Measurements from ENCODE around the gene MKS1. TPM values are rescaled to one million over a fixed set of nuclear protein-coding genes. Genes with fewer than 3 reads are reported as not detected.

Gene MKS1
- total RNA-seq, 1 donor: 11.2 TPM

- no peak overlapping the region for H2AFZ ChIP-seq (ENCODE audit: low read length)
- no peak overlapping the region for H3K27ac ChIP-seq (ENCODE audit: low read depth, low read length)
- H3K4me3 ChIP-seq (ENCODE audit: insufficient read depth, low read length): no peak overlapping the region
- no peaks in the 10 kb centered on the region for H3K36me3 ChIP-seq (ENCODE audit: insufficient read depth, low read length)
- H3K4me2 ChIP-seq (ENCODE audit: insufficient read depth, low read length): no peak overlapping the region
- no peaks in the 10 kb centered on the region for H3K4me1 ChIP-seq (ENCODE audit: insufficient read depth, low read length)
- H3K9me3 ChIP-seq (ENCODE audit: low read depth, low read length): no peaks in the 10 kb centered on the region
- H3K79me2 ChIP-seq (ENCODE audit: insufficient read depth, low read length): no peaks in the 10 kb centered on the region
- no peaks in the 10 kb centered on the region for H3K27me3 ChIP-seq (ENCODE audit: insufficient read depth, low read length)
- no peak for TF ChIP-seq CTCF (IDR thresholded peaks at IDR 0.05; ENCODE audit: extremely low read depth, low read depth, low read length)
- no peak for DNase-seq (ENCODE audit: insufficient read length, low spot score, missing footprints)
- no peaks in the 10 kb centered on the region for H4K20me1 ChIP-seq (ENCODE audit: insufficient read depth, low read length)
Observed at GRCh38 chr17:58174871-58175270, 44.2 kb downstream of the MKS1 start.

GRCh38 chr17:58172369-58173071 lies 46.5 kb downstream of the MKS1 start:
- no peak overlapping the region for H3K4me2 ChIP-seq (ENCODE audit: insufficient read depth, low read length)
- DNase-seq (ENCODE audit: insufficient read length, low spot score, missing footprints): no peak
- no peak overlapping the region for H2AFZ ChIP-seq (ENCODE audit: low read length)
- peak; percentile 23 for TF ChIP-seq CTCF (IDR thresholded peaks at IDR 0.05; ENCODE audit: extremely low read depth, low read depth, low read length)
- H4K20me1 ChIP-seq (ENCODE audit: insufficient read depth, low read length): no peaks in the 10 kb centered on the region
- no peak overlapping the region for H3K4me3 ChIP-seq (ENCODE audit: insufficient read depth, low read length)
- H3K9me3 ChIP-seq (ENCODE audit: low read depth, low read length): no peaks in the 10 kb centered on the region
- no peaks in the 10 kb centered on the region for H3K4me1 ChIP-seq (ENCODE audit: insufficient read depth, low read length)
- no peaks in the 10 kb centered on the region for H3K27me3 ChIP-seq (ENCODE audit: insufficient read depth, low read length)
- H3K79me2 ChIP-seq (ENCODE audit: insufficient read depth, low read length): no peaks in the 10 kb centered on the region
- H3K36me3 ChIP-seq (ENCODE audit: insufficient read depth, low read length): no peaks in the 10 kb centered on the region
- H3K27ac ChIP-seq (ENCODE audit: low read depth, low read length): no peak overlapping the region

- no peak for DNase-seq (ENCODE audit: insufficient read length, low spot score, missing footprints)
- Histone ChIP-seq H3K27me3 (ENCODE audit: insufficient read depth, low read length) (no peaks in the 10 kb centered on the region), H3K79me2 (ENCODE audit: insufficient read depth, low read length) (no peaks in the 10 kb centered on the region), H3K4me2 (ENCODE audit: insufficient read depth, low read length) (no peak overlapping the region), H3K27ac (ENCODE audit: low read depth, low read length) (no peak overlapping the region), H4K20me1 (ENCODE audit: insufficient read depth, low read length) (no peaks in the 10 kb centered on the region), H2AFZ (ENCODE audit: low read length) (no peak overlapping the region), H3K36me3 (ENCODE audit: insufficient read depth, low read length) (no peaks in the 10 kb centered on the region), H3K4me1 (ENCODE audit: insufficient read depth, low read length) (no peaks in the 10 kb centered on the region), H3K9me3 (ENCODE audit: low read depth, low read length) (no peaks in the 10 kb centered on the region), H3K4me3 (ENCODE audit: insufficient read depth, low read length) (no peak overlapping the region)
- no peak for TF ChIP-seq CTCF (IDR thresholded peaks at IDR 0.05; ENCODE audit: extremely low read depth, low read depth, low read length)
Observed at GRCh38 chr17:58170622-58171021, 48.4 kb downstream of the MKS1 start.

- Histone ChIP-seq H3K4me3 (ENCODE audit: insufficient read depth, low read length) (no peak within 1 kb of the TSS), H3K27ac (ENCODE audit: low read depth, low read length) (no peak within 1 kb of the TSS), H4K20me1 (ENCODE audit: insufficient read depth, low read length) (no peaks in the 10 kb centered on the region), H3K4me1 (ENCODE audit: insufficient read depth, low read length) (no peaks in the 10 kb centered on the region), H3K27me3 (ENCODE audit: insufficient read depth, low read length) (no peaks in the 10 kb centered on the region), H3K79me2 (ENCODE audit: insufficient read depth, low read length) (no peaks in the 10 kb centered on the region), H3K9me3 (ENCODE audit: low read depth, low read length) (no peaks in the 10 kb centered on the region), H3K4me2 (ENCODE audit: insufficient read depth, low read length) (no peak within 1 kb of the TSS), H3K36me3 (ENCODE audit: insufficient read depth, low read length) (no peaks in the 10 kb centered on the region), H2AFZ (ENCODE audit: low read length) (no peak within 1 kb of the TSS)
- DNase-seq (ENCODE audit: insufficient read length, low spot score, missing footprints): no peak
- TF ChIP-seq CTCF (IDR thresholded peaks at IDR 0.05; ENCODE audit: extremely low read depth, low read depth, low read length): no peak
Observed at GRCh38 chr17:58166682-58167081, 52.4 kb downstream of the MKS1 start, which contains the start of gene OR4D2. Gene OR4D2, plus strand, starts transcription at chr17:58166982. Its CDS starts 2,674 bp downstream, at chr17:58169656.

All from osteoblast (primary cell).